Right lobe of liver (tissue), 6 donors: ENCODE data around the gene TTLL10. TPM values are rescaled to one million over a fixed set of nuclear protein-coding genes. Genes with fewer than 3 reads are reported as not detected.

Source experiments
- ATAC-seq, 4 donors: fragments of 200-7000 bp; cut with Tn5 transposase; one replicate each; pipeline ENCODE4 v1.9.1; 2020; ENCODE audit warnings: mild to moderate bottlenecking in 4 of 4, moderate library complexity in 4 of 4
- DNase-seq, 3 donors: peaks; one replicate each; pipeline ENCODE4 v3.0.0-alpha.2; 2020
- H3K27ac ChIP-seq, 3 donors: fragments of 200-600 bp; one replicate each; pipeline ENCODE4 v1.8.0; 2022
- H3K27me3 ChIP-seq, 2 donors: fragments of 200-600 bp; one replicate each; pipeline ENCODE4 v1.8.0; 2022
- H3K36me3 ChIP-seq, 4 donors: fragments of 200-600 bp; sonication (generic) in 1 of 4; one replicate each; pipeline versions ENCODE4 v1.5.1 to v1.8.0; 2017 to 2022; ENCODE audit warnings: control low read depth in 1 of 4
- H3K4me1 ChIP-seq, 4 donors: fragments of 200-600 bp; sonication (generic) in 1 of 4; one replicate each; pipeline versions ENCODE4 v1.5.1 to v1.8.0; 2017 to 2022; ENCODE audit warnings: control low read depth in 1 of 4
- H3K4me3 ChIP-seq, 3 donors: fragments of 200-600 bp; one replicate each; pipeline ENCODE4 v1.8.0; 2022
- H3K9me3 ChIP-seq, 4 donors: fragments of 200-600 bp; sonication (generic) in 1 of 4; one replicate each; pipeline versions ENCODE4 v1.5.1 to v1.8.0; 2017 to 2022; ENCODE audit warnings: control low read depth in 1 of 4
- POLR2A ChIP-seq: fragments of 450-650 bp; IDR thresholded peaks from one replicate; pipeline ENCODE4 v1.6.1; 2017; ENCODE audit warnings: antibody characterized with exemption, mild to moderate bottlenecking
- WGBS: methylation state at CpG from one replicate; pipeline ENCODE4 v1.1.6; 2018; ENCODE audit warnings: low coverage, low lambda C conversion rate; ENCODE audit not compliant: insufficient coverage; ENCODE audit errors: missing lambda C conversion rate; 5-methylcytosine and 5-hydroxymethylcytosine counted together
- intact Hi-C, 2 donors: fragments of 100-400 bp; cut with DNase I; formaldehyde crosslinking; loops; one replicate each; pipeline versions ENCODE4 v1.11.2 to v1.14.1; 2022
- total RNA-seq, 6 experiments: library from RNA; depleted of rRNA in 2 of 6; stranded (reverse); fragments of >200 nt in 2 of 6; fragmentation: NEBNext Ultra II Directional in 3 of 6; extraction: Animal tissue kit (Norgen Biotek cat#: 25700) in 3 of 6; gene quantifications; one replicate each; pipeline versions ENCODE4 v1.1.0 to v1.2.4, GENCODE V29; 2016 to 2023
- TF ChIP-seq, protein P1 (sequence below), 4 donors: fragments of 200-600 bp in 3 of 4; fragments of 450-650 bp in 1 of 4; IDR thresholded peaks; one replicate each; pipeline versions ENCODE4 v1.5.1 to v1.8.0; 2016 to 2022; ENCODE audit warnings: antibody characterized with exemption in 4 of 4, mild to moderate bottlenecking in 2 of 4
- donor health status: DM: no; HTN: yes; CAD: no.
- donor health status: DM: no; HTN: no; CAD: no.
- donor health status: DM: no; HTN: no; CAD: no.
- donor health status: DM: no; HTN: yes; CAD: no.
- donor health status: DM: no; HTN: yes; CAD: no.

The TTLL10 gene
- total RNA-seq, 6 experiments from 2014 or later = not detected

DNA sequence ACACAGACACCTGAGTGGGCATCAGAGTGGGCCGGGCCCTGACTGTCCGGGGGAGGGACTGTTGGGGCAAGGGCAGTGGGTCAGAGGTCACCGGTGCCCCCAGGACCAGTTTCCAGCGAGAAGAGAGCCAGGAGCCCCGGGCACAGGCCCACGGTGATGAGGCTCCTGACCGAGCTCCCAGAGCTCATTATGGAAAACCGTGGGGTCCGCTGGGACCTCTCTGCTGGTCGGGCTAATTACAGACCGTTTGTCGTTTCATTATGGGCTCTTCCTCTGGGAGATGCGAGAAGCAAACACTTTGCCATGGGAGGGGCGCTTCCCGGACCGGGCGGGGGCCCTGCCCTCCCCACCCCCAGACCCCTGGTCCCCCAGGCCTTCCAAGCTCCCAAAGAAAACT is 12.0 kb upstream of the TTLL10 start:
- no peaks in the 10 kb centered on the region for H3K9me3 ChIP-seq
- peaks cover 0 to 3% (median 0%) of the 10 kb centered on the region in 4 donors for H3K4me1 ChIP-seq
- no peak for TF ChIP-seq POLR2A
- TF ChIP-seq, protein P1, sequence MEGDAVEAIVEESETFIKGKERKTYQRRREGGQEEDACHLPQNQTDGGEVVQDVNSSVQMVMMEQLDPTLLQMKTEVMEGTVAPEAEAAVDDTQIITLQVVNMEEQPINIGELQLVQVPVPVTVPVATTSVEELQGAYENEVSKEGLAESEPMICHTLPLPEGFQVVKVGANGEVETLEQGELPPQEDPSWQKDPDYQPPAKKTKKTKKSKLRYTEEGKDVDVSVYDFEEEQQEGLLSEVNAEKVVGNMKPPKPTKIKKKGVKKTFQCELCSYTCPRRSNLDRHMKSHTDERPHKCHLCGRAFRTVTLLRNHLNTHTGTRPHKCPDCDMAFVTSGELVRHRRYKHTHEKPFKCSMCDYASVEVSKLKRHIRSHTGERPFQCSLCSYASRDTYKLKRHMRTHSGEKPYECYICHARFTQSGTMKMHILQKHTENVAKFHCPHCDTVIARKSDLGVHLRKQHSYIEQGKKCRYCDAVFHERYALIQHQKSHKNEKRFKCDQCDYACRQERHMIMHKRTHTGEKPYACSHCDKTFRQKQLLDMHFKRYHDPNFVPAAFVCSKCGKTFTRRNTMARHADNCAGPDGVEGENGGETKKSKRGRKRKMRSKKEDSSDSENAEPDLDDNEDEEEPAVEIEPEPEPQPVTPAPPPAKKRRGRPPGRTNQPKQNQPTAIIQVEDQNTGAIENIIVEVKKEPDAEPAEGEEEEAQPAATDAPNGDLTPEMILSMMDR (IDR thresholded peaks at IDR 0.05) = no peak
- no peak overlapping the region for H3K27ac ChIP-seq
- DNase-seq = no peak
- intact Hi-C loops = no loop called here
- WGBS = 83% methylated on average over 5 of the region's 17 CpGs
- no peak overlapping the region for H3K4me3 ChIP-seq
- no peaks in the 10 kb centered on the region for H3K27me3 ChIP-seq
- no peaks in the 10 kb centered on the region for H3K36me3 ChIP-seq
- no peak for ATAC-seq

DNA sequence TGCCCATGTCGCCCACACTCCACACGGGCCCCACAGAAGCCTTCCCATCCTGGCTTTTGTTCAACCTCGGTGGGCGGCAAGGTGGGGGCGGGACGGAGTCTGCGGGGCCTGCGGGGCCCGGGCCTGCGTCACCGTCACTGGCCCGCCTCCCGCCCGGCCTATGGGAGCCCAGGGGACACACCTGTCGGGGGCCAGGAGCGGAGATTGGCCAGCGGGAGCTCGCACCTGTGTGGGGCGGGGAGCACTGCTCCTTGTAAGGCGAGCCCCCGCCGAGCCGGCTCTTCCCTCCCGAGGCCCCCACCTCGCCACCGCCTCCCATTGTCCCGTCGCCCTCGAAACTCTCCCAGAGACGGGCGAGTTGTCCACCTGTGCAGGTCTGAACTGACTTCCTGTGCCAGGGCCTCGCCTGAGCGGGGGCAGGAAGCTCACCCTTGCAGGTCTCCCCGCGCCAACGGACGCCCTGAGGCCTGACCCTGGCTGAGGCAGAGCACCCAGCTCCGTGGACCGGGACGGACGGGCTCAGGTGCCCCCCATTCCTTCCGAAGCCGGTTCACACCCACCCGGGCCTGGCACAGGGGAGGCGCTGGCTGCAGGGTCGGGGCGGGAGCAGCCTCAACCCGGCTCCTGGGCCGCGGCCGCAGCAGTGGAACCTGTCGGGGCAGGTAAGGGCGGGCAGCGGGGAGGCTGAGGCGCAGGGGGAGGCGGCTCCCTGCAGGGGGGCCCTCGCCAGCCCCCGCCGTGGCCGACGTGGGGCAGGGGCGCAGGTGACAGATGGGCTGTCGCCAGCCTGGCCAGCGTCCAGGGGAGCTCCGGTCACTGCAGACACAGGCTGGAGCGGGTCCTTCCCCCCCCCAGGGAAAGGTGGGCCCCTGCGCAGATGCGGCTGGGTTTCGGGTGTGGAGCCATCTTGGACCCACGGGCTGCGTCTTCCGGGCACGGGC is 10.8 kb upstream of the TTLL10 start:
- no peak overlapping the region for H3K27ac ChIP-seq

DNA sequence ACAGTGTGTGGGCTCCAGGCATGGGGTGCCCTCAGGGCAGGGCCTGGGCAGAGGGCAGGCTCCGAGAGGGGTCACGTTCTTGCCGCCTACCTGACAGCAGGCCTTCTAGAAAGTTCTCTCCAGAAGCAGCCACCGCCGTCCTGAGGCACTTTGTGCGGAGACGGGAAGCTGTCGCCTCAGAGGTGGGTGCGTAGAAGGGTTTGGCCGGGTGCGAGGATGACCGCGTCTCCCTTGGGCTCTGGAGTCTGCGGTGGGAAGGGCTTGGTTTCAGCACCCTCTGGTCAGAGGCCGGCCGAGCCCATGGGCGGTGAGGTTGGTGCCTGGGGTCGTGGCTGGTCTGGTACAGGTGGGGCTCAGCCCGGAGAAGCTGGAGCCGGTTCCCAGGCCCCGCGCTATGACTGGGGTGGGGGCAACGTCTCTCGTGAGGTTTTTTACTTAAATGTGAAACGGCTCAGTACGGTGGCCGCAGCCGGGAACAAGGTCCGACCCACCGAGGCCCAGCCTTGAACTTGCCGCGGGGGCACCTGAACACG is 10.1 kb upstream of the TTLL10 start:
- Histone ChIP-seq H3K36me3 (no peaks in the 10 kb centered on the region), H3K4me3 (no peak overlapping the region), H3K27me3 (no peaks in the 10 kb centered on the region), H3K4me1 (no peaks in the 10 kb centered on the region), H3K27ac (no peak overlapping the region), H3K9me3 (no peaks in the 10 kb centered on the region)
- no peak for TF ChIP-seq POLR2A
- TF ChIP-seq, protein P1 (IDR thresholded peaks at IDR 0.05) = no peak
- intact Hi-C loops = no loop called here
- DNase-seq (no peak), ATAC-seq (no peak)
- 75% methylated on average over 7 of the region's 33 CpGs for WGBS

More for the DNA sequence above, 10.8 kb upstream of the TTLL10 start:
- DNase-seq (no peak), ATAC-seq (peak in 2 of 4 donors; percentile 10 to 12)
- Histone ChIP-seq H3K4me1 (no peaks in the 10 kb centered on the region), H3K9me3 (no peaks in the 10 kb centered on the region), H3K36me3 (no peaks in the 10 kb centered on the region), H3K4me3 (no peak overlapping the region), H3K27me3 (no peaks in the 10 kb centered on the region)
- intact Hi-C loops = no loop called here
- 42% methylated on average over 14 of the region's 73 CpGs for WGBS
- TF ChIP-seq, protein P1 (IDR thresholded peaks at IDR 0.05) = no peak
- TF ChIP-seq POLR2A = no peak

DNA sequence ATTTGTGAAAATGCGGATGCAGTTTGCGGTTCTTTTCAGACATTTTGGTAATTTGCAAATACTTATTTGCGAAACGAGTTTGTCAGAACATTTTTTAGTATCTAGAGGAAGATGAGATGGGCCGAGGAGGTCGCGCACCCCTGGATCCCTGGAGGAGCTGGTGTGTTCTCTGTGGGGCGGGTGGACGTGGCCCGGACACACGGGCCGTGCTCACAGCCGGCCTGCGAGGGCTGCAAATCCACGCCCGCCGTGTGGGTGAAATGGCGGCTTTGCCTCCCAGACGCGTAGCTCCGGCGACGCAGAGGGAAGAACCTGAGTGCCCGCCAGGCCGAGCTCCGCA is 9.3 kb upstream of the TTLL10 start:
- DNase-seq = no peak
- intact Hi-C loops = no loop called here
- H3K4me1 ChIP-seq = no peaks in the 10 kb centered on the region
- TF ChIP-seq, protein P1 (IDR thresholded peaks at IDR 0.05) = no peak
- no peak for TF ChIP-seq POLR2A
- no peaks in the 10 kb centered on the region for H3K9me3 ChIP-seq
- no peaks in the 10 kb centered on the region for H3K27me3 ChIP-seq
- no peak overlapping the region for H3K4me3 ChIP-seq
- no peak for ATAC-seq
- H3K27ac ChIP-seq = no peak overlapping the region
- H3K36me3 ChIP-seq = no peaks in the 10 kb centered on the region
- 52% methylated on average over 10 of the region's 26 CpGs for WGBS
